AG20443 (cell line): ENCODE results near the gene LDHAL6A.
"Not testable (repeated sequence)": the region's sequence is repeated elsewhere in the genome, so short reads cannot be mapped to it uniquely, and the experiment has no call there.

Experiments used
- DNase-seq: peaks from one replicate; pipeline ENCODE4 v3.0.0; 2012; ENCODE audit warnings: low spot score, mixed read lengths

LDHAL6A gene

GRCh38 chr11:18455686-18456372, at the start of gene LDHAL6A:
Gene LDHAL6A (plus strand): TSS chr11:18455856. CDS start chr11:18456681, 825 bp downstream.
- no peak for DNase-seq

- not testable (repeated sequence) for DNase-seq
Measured at GRCh38 chr11:18407400-18407799, 48.3 kb upstream of the LDHAL6A start.

- no peak for DNase-seq
Measured at GRCh38 chr11:18408558-18409291, 46.9 kb upstream of the LDHAL6A start.

- no peak for DNase-seq
Measured at GRCh38 chr11:18416459-18416858, 39.2 kb upstream of the LDHAL6A start.

- DNase-seq: no peak
Measured at GRCh38 chr11:18419040-18419439, 36.6 kb upstream of the LDHAL6A start.

- DNase-seq: no peak
Measured at GRCh38 chr11:18420067-18420466, 35.6 kb upstream of the LDHAL6A start.

- no peak for DNase-seq
Measured at GRCh38 chr11:18427240-18427639, 28.4 kb upstream of the LDHAL6A start.

GRCh38 chr11:18429332-18429731, 26.3 kb upstream of the LDHAL6A start:
- DNase-seq: no peak

- DNase-seq: no peak
Measured at GRCh38 chr11:18438691-18439090, 17.0 kb upstream of the LDHAL6A start.

- DNase-seq: no peak
Measured at GRCh38 chr11:18449251-18449650, 6.4 kb upstream of the LDHAL6A start.

GRCh38 chr11:18452927-18453326, 2.7 kb upstream of the LDHAL6A start:
- peak; percentile 45 for DNase-seq

- no peak for DNase-seq
Measured at GRCh38 chr11:18457450-18457849, 1.8 kb downstream of the LDHAL6A start.

GRCh38 chr11:18459634-18460033, 4.0 kb downstream of the LDHAL6A start:
- no peak for DNase-seq

GRCh38 chr11:18461909-18462308, 6.3 kb downstream of the LDHAL6A start:
- no peak for DNase-seq

GRCh38 chr11:18463439-18463838, 7.8 kb downstream of the LDHAL6A start:
- DNase-seq: no peak

- no peak for DNase-seq
Measured at GRCh38 chr11:18466402-18466801, 10.7 kb downstream of the LDHAL6A start.

- no peak for DNase-seq
Measured at GRCh38 chr11:18468059-18468458, 12.4 kb downstream of the LDHAL6A start.

GRCh38 chr11:18468961-18469360, 13.3 kb downstream of the LDHAL6A start:
- no peak for DNase-seq

GRCh38 chr11:18471995-18472394, 16.3 kb downstream of the LDHAL6A start:
- DNase-seq: no peak

GRCh38 chr11:18472587-18472986, 16.9 kb downstream of the LDHAL6A start:
- DNase-seq: no peak

GRCh38 chr11:18479063-18479462, 23.4 kb downstream of the LDHAL6A start:
- no peak for DNase-seq

GRCh38 chr11:18485913-18486528, 30.4 kb downstream of the LDHAL6A start:
- no peak for DNase-seq

GRCh38 chr11:18490319-18490718, 34.7 kb downstream of the LDHAL6A start:
- peak; percentile 15 for DNase-seq
